Measurements from ENCODE around the gene BRCA1.
"Not testable (repeated sequence)": the region's sequence is repeated elsewhere in the genome, so short reads cannot be mapped to it uniquely, and the experiment has no call there.

Gene BRCA1

DNA sequence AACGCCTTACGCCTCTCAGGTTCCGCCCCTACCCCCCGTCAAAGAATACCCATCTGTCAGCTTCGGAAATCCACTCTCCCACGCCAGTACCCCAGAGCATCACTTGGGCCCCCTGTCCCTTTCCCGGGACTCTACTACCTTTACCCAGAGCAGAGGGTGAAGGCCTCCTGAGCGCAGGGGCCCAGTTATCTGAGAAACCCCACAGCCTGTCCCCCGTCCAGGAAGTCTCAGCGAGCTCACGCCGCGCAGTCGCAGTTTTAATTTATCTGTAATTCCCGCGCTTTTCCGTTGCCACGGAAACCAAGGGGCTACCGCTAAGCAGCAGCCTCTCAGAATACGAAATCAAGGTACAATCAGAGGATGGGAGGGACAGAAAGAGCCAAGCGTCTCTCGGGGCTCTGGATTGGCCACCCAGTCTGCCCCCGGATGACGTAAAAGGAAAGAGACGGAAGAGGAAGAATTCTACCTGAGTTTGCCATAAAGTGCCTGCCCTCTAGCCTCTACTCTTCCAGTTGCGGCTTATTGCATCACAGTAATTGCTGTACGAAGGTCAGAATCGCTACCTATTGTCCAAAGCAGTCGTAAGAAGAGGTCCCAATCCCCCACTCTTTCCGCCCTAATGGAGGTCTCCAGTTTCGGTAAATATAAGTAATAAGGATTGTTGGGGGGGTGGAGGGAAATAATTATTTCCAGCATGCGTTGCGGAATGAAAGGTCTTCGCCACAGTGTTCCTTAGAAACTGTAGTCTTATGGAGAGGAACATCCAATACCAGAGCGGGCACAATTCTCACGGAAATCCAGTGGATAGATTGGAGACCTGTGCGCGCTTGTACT, at the start of gene BRCA1:
Gene BRCA1, minus strand, starts transcription at position 232 of the 834 bp plus-strand sequence. CDS start 1,268 bp downstream, outside the sequence.
- H3K4me3 ChIP-seq (ENCODE audit: low read depth, low read length) = peak within 1 kb of the TSS; percentile 70
- DNase-seq (ENCODE audit: low read depth) = peak; percentile 98
- TF ChIP-seq, protein P1, sequence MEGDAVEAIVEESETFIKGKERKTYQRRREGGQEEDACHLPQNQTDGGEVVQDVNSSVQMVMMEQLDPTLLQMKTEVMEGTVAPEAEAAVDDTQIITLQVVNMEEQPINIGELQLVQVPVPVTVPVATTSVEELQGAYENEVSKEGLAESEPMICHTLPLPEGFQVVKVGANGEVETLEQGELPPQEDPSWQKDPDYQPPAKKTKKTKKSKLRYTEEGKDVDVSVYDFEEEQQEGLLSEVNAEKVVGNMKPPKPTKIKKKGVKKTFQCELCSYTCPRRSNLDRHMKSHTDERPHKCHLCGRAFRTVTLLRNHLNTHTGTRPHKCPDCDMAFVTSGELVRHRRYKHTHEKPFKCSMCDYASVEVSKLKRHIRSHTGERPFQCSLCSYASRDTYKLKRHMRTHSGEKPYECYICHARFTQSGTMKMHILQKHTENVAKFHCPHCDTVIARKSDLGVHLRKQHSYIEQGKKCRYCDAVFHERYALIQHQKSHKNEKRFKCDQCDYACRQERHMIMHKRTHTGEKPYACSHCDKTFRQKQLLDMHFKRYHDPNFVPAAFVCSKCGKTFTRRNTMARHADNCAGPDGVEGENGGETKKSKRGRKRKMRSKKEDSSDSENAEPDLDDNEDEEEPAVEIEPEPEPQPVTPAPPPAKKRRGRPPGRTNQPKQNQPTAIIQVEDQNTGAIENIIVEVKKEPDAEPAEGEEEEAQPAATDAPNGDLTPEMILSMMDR (IDR thresholded peaks at IDR 0.05; ENCODE audit: low read depth, low read length, missing control alignments) = no peak

DNA sequence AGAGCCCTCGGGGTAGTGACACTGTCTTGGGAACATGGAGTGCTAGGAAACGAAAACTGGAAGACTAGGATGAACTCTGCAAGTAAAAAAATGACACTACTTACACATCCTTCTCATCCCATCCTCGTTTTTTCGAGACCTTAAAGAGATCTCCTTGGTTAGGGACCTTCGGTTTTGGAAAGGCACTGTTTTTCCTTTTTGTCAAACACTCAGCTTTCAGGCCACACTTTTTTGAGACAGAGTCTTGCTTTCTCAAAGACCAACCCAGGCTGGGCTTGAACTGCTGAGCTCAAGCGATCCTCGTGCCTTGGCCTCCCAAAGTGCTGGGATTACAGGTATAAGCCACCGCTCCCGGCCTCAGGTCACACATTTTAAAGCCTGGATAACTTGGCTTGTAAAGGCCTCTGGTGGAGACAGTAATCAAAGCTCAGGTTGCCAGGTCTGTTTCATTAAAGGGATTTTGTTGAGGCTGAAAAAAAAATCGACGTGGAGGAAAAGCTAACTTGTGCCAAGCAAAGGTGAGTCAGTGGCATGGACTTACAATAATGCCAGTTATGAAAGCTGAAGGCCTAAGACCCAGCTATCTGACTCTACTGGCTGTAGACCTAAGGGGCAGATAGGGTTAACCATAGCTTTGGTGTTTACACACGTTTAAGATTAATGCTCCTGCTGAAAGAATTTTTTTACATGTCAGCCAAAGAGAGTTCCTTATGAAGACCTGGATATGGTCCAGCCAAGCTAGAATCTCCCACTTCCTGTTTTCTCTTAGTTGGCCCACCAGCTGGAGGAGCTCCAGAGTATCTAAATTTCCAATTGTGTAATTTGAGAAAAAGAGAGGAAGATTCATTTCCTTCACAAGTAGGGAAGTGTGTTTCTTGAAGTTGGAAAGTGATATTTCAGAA, 46.7 kb upstream of the BRCA1 start:
- DNase-seq (ENCODE audit: low read depth) = no peak
- peak overlapping the region; percentile 82 for H3K4me3 ChIP-seq (ENCODE audit: low read depth, low read length)
- TF ChIP-seq, protein P1 (IDR thresholded peaks at IDR 0.05; ENCODE audit: low read depth, low read length, missing control alignments) = no peak

DNA sequence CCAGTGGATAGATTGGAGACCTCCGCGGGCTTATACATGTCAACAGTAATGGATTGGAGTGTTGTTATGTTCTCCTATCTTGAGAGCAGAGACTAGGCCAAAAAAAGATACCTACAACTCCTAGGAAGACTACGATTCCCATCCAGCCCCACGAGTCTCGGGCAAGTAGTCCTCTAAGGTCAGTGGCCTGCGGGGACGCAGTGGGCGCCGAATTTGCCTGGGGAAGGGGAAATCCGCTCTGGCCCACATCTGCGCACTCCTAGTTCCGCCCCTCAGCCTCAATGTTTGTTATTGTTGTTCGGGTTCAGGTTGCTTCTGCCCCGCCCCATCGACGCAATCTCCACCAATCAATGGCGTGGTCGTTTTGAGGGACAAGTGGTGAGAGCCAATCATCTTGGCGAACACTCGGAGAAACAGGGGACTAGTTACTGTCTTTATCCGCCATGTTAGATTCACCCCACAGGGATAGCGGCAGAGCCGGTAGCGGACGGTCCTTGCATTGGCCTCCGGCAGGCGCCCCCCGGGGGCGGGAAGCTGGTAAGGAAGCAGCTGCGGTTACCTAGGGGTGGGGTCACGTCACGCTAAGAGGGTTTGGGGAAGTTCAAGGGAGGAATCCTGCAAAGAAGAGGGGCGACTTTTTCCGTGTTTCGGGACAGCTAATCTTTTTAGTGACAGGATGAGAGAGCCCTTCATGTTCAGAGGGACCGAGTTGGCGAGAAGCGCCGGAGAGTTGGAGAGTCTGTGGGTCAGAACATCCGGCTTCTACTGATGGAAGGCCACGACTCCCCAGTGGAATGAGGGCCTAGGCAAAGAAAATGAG, 45.8 kb upstream of the BRCA1 start, which contains the start of gene NBR1:
Gene NBR1, plus strand, starts transcription at position 449 of the 820 bp plus-strand sequence. CDS start 4,586 bp downstream, outside the sequence.
- peak within 1 kb of the TSS; percentile 82 for H3K4me3 ChIP-seq (ENCODE audit: low read depth, low read length)
- DNase-seq (ENCODE audit: low read depth) = peak; percentile 99
- TF ChIP-seq, protein P1 (IDR thresholded peaks at IDR 0.05; ENCODE audit: low read depth, low read length, missing control alignments) = peak; percentile 6

DNA sequence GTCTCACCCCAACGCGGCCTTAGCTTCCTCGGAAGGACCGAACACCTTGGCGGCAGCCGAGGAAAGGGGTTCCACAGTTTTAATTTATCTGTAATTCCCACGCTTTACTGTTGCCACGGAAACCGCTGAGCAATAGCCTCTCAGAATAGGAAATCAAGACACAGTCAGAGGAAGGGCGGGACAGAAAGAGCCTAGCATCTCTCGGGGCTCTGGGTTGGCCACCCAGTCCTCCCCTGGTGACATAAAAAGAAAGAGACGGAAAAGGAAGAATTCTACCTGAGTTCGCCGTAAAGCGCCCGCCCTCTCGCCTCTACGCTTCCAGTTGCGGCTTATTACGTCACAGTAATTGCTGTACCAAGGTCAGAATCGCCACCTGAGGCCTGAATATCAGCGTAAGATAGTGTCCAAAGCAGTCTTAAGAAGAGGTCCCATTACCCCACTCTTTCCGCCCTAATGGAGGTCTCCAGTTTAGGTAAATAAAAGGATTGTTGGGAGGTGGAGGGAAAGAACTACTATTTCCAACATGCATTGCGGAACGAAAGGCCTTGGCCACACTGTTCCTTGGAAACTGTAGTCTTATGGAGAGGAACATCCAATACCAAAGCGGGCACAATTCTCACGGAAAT, 45.1 kb upstream of the BRCA1 start:
- peak; percentile 89 for DNase-seq (ENCODE audit: low read depth)
- TF ChIP-seq, protein P1 (IDR thresholded peaks at IDR 0.05; ENCODE audit: low read depth, low read length, missing control alignments) = no peak
- peak overlapping the region; percentile 82 for H3K4me3 ChIP-seq (ENCODE audit: low read depth, low read length)

DNA sequence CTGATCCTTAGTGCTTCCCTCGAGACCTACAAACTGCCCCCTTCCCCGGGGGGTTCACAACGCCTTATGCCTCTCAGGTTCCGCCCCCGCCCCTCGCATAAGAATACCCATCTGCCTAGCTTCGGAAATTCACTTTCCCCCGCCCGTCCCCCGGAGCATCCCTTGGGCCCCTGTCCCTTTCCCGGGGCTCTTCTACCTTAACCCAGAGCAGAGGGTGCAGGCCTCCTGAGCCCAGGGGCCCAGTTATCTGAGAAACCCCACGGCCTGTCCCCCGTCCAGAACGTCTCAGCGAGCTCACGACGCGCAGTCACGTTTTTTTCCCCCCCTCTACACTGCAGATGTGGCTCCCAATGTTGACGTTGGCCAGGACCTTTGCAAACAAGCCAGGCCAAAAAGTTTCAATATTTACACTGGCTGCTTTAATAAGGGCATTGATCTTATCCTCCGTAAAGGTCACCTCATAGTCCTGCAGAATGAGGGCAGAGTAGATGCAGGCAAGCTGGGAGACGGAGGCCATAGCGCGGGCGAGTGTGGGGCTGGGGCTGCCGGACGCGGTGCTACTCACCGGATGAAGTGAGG, 44.5 kb upstream of the BRCA1 start:
- TF ChIP-seq, protein P1 (IDR thresholded peaks at IDR 0.05; ENCODE audit: low read depth, low read length, missing control alignments) = no peak
- DNase-seq (ENCODE audit: low read depth) = no peak
- peak overlapping the region; percentile 82 for H3K4me3 ChIP-seq (ENCODE audit: low read depth, low read length)

DNA sequence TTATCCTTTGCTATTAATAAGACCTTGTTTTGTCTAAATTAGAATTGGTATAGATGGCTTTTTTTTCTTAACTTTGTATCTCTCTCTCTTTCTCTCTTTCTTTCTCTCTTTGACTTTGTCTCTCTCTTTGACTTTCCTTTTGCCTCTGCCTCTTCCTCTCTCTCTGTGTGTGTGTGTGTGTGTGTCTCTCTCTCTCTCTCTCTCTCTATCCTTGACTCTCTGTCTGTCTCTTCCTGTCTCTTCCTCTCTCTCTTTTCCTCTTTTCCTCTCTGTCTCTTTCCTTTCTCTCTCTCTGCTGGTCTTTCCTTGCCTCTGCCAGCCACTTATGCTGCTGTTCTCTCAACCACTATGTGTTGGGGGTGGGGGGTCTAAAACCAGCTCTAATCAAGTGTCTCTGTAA, 40.8 kb upstream of the BRCA1 start:
- not testable (repeated sequence) for H3K4me3 ChIP-seq (ENCODE audit: low read depth, low read length); DNase-seq (ENCODE audit: low read depth)

DNA sequence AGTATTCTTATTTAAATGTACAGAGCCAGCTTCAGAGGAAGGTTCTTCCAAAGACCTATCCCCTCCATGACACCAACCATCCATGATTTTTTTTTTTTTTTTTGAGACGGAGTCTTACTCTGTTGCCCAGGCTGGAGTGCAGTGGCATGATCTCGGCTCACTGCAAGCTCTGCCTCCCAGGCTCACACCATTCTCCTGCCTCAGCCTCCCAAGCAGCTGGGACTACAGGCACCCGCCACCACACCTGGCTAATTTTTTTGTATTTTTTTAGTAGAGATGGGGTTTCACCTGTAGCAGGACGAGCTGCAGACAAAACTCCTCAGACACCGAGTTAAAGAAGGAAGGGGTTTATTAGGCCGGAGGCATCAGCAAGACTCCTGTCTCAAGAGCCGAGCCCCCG, 34.8 kb upstream of the BRCA1 start:
- not testable (repeated sequence) for DNase-seq (ENCODE audit: low read depth); H3K4me3 ChIP-seq (ENCODE audit: low read depth, low read length)

DNA sequence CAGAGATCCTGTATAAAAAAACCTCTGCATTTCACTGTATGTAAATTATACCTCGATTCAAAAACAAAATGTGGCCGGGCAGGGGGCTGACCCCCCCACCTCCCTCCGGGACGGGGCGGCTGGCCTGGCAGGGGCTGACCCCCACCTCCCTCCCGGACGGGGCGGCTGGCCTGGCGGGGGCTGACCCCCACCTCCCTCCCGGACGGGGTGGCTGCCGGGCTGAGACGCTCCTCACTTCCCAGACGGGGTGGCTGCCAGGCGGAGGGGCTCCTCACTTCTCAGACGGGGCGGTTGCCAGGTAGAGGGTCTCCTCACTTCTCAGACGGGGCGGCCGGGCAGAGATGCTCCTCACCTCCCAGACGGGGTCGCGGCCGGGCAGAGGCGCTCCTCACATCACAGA, 34.1 kb upstream of the BRCA1 start:
- not testable (repeated sequence) for H3K4me3 ChIP-seq (ENCODE audit: low read depth, low read length); DNase-seq (ENCODE audit: low read depth)

Data from GM12864 (cell line).